Activated naive CD4-positive, alpha-beta T cell treated with anti-CD3 and anti-CD28 coated beads, Interleukin-2, amount 10 ng/mL, durations not matched to agents 7 days and 5 days (primary cell): ENCODE data around the gene LPCAT4.
A peak's percentile ranks its signal among the peaks of the same experiment; 100 is the strongest.
"Not testable (repeated sequence)": the region's sequence is repeated elsewhere in the genome, so short reads cannot be mapped to it uniquely, and the experiment has no call there.

Experiments
- CTCF ChIA-PET: fragments of 350-600 bp; sonication (Branson Sonifier 250); formaldehyde crosslinking; loops from one replicate; lab custom pipeline; 2021; ENCODE audit warnings: antibody characterized with exemption; lab: Charles Lee
- DNase-seq: peaks from one replicate; pipeline ENCODE4 v3.0.0-alpha.2; 2020
- H3K27ac Mint-ChIP-seq: one replicate; pipeline ENCODE4 v1.8.0; 2021; ENCODE audit warnings: mild to moderate bottlenecking, moderate library complexity, mixed read lengths
- H3K27me3 Mint-ChIP-seq: one replicate; pipeline ENCODE4 v1.8.0; 2021; ENCODE audit warnings: mild to moderate bottlenecking, mixed read lengths
- H3K36me3 Mint-ChIP-seq: one replicate; pipeline ENCODE4 v1.8.0; 2021; ENCODE audit warnings: mixed read lengths
- H3K4me1 Mint-ChIP-seq: one replicate; pipeline ENCODE4 v1.8.0; 2021; ENCODE audit warnings: mixed read lengths
- H3K4me3 Mint-ChIP-seq: one replicate; pipeline ENCODE4 v1.8.0; 2021; ENCODE audit warnings: mild to moderate bottlenecking, moderate library complexity, mixed read lengths
- H3K9me3 Mint-ChIP-seq: one replicate; pipeline ENCODE4 v1.8.0; 2021; ENCODE audit warnings: mixed read lengths

Gene LPCAT4, protein sequence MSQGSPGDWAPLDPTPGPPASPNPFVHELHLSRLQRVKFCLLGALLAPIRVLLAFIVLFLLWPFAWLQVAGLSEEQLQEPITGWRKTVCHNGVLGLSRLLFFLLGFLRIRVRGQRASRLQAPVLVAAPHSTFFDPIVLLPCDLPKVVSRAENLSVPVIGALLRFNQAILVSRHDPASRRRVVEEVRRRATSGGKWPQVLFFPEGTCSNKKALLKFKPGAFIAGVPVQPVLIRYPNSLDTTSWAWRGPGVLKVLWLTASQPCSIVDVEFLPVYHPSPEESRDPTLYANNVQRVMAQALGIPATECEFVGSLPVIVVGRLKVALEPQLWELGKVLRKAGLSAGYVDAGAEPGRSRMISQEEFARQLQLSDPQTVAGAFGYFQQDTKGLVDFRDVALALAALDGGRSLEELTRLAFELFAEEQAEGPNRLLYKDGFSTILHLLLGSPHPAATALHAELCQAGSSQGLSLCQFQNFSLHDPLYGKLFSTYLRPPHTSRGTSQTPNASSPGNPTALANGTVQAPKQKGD

DNA sequence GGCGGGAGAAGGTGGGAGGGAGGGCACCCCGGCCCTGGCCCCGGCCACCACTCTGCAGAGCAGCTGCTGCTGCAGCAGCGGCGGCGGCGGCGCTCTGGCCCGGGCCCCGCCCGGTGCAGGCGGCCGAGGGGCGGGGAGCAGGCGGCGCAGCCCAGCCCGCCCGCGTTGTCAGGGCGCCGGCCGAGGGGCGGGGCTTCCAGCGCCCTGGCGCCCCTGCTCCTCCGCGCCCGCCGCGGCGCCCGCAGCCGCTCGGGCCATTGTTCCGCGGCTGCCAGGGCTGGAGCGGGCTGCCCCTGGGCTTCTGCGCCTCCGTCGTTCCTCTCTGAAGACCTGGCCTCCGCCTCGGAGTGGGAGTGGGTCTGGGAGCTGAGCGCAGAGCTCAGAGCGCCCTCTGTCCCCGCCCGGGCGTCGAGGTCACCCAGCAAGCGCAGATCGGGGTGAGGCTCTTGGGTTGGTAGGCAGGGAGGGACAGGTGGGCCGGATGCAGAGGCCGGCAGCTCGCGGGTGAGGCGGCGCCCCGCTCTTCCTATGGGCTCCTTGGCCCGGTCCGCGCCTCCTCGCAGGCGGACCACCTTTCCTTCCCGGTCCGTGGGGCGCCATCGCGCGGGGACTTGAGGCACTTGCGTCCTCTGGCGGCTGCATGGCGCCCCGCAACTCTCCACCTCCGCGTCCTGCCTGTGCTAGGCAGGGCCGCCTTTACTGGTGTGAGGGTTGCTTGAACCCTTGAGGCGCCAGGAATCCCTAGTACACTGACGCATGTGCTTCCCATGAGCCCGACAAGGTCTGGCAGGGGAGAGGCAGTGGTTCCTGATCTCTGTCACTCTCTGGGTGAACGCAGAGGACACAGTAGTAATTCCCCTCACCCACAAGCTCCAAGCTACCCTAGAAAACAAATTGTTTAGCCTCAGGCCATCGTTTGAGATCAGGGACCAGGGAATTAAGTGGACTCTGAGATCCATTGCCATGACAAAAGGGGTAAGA lies at the start of gene LPCAT4:
LPCAT4 (minus strand) TSS at position 96 of the 981 bp plus-strand sequence. CDS start 96 bp downstream, outside the sequence.
- H3K27me3 Mint-ChIP-seq = no peaks in the 10 kb centered on the region
- H3K36me3 Mint-ChIP-seq = peaks cover 12% of the 10 kb centered on the region
- H3K4me3 Mint-ChIP-seq = peak within 1 kb of the TSS; percentile 88
- peak; percentile 95 for DNase-seq
- CTCF ChIA-PET = interaction anchor here (0.7 to 4.1 kb wide), 33 partner anchors 8 to 304 kb away, joined by 3 to 49 read pairs (median 5); partner anchors contain the start of genes GOLGA8B, KATNBL1, NOP10 and NUTM1
- H3K27ac Mint-ChIP-seq = peak within 1 kb of the TSS; percentile 96
- H3K4me1 Mint-ChIP-seq = peaks cover 57% of the 10 kb centered on the region
- H3K9me3 Mint-ChIP-seq = peaks cover 2% of the 10 kb centered on the region

- CTCF ChIA-PET, H3K4me3 Mint-ChIP-seq, H3K36me3 Mint-ChIP-seq, H3K27ac Mint-ChIP-seq, H3K9me3 Mint-ChIP-seq, H3K4me1 Mint-ChIP-seq, DNase-seq, H3K27me3 Mint-ChIP-seq: not testable (repeated sequence)
Observed at GRCh38 chr15:34409511-34409910, 42.5 kb upstream of the LPCAT4 start.

DNA sequence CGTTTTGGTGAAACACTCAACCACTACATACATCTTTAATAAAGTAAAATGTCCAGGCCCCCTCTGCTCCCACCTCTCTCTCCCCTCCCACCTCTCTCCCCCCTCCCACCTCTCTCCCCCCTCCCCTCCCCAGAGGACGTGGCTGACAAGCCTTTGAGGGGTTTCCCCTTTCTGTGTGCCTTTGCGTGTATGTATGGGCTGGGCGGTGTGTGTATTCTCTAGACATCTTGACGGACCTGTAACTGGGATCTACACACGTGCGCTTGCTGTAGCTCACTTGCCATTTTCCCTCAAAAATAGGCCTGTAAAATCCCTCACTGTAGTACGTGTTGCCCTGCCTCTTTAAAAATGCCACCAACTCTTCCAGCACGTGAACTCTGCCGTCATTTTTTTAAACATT lies 42.0 kb upstream of the LPCAT4 start:
- H3K4me1 Mint-ChIP-seq, DNase-seq, H3K9me3 Mint-ChIP-seq, CTCF ChIA-PET, H3K27me3 Mint-ChIP-seq, H3K4me3 Mint-ChIP-seq, H3K36me3 Mint-ChIP-seq, H3K27ac Mint-ChIP-seq: not testable (repeated sequence)

DNA sequence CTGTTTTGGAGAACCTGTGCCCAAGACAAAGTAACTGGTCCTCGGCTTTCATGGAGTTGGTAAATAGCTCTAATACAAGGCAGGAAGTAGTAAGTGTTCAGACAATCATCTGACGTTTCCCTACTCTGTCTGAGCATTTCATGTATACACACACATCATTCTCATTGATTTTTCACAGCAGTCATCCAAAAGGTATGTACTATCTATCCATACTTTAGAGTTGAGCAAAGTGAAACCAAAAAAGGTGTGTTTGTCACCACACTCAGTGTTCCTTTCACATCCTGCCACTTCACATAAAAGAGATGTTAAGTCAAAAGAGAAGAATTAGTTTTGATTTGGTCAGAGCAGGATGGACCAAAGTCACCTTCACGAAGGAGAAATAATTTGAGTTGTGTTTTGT lies 36.9 kb upstream of the LPCAT4 start:
- CTCF ChIA-PET, H3K36me3 Mint-ChIP-seq, H3K27ac Mint-ChIP-seq, H3K4me1 Mint-ChIP-seq, H3K4me3 Mint-ChIP-seq, H3K27me3 Mint-ChIP-seq, H3K9me3 Mint-ChIP-seq, DNase-seq: not testable (repeated sequence)

DNA sequence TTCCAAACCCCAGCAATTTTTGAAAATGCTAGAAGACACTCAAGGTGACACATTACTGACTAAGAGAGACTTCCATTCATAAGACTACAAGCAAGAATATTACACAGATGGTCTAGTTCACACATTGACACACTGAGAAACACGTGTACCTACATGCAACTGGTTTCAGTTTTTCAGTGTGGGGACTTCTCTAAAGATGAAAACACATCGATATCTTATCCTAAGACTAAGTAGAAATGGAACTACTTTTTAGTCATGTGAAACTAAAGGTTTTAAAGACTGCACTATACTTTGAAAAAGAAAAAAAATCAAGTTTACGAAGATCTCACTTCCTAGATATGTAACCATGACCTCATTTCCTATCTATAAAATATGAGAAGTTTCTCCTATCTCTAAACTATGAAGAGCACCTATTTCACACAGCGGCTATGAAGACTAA lies 36.2 kb upstream of the LPCAT4 start:
- CTCF ChIA-PET, H3K9me3 Mint-ChIP-seq, H3K4me1 Mint-ChIP-seq, H3K36me3 Mint-ChIP-seq, H3K27ac Mint-ChIP-seq, H3K4me3 Mint-ChIP-seq, DNase-seq, H3K27me3 Mint-ChIP-seq: not testable (repeated sequence)

DNA sequence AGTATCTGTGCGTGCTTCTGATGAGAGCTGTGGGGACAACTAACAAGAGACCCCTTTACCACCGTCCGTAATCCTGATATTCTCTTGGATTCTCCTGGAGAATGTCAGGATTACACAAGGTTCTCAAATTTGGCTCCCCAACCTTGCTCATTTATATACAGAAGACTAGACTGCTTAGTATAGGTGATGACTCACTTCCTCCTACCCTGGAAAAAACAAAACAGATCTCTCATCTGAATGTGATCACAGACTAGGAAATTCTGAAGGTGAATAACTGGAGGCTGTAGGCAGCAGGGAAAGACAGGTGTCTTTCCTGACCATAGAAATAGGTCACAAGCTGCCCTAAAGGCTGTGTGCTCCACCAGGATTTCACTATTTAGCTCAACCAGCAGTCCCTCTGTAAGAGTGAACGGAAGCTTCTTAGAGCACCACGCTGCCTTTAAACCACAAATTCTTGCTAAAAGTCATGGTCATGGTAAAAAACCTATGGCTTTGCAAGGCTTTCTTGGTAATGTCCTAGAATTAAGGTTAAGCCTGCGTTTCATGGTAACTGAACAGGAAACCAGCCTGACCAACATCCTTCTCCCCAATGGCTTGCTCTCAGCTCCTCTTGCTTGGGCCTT lies 30.8 kb upstream of the LPCAT4 start:
- H3K27ac Mint-ChIP-seq, H3K9me3 Mint-ChIP-seq, H3K36me3 Mint-ChIP-seq, H3K27me3 Mint-ChIP-seq, H3K4me3 Mint-ChIP-seq, H3K4me1 Mint-ChIP-seq, CTCF ChIA-PET: not testable (repeated sequence)
- DNase-seq = peak; percentile 20

DNA sequence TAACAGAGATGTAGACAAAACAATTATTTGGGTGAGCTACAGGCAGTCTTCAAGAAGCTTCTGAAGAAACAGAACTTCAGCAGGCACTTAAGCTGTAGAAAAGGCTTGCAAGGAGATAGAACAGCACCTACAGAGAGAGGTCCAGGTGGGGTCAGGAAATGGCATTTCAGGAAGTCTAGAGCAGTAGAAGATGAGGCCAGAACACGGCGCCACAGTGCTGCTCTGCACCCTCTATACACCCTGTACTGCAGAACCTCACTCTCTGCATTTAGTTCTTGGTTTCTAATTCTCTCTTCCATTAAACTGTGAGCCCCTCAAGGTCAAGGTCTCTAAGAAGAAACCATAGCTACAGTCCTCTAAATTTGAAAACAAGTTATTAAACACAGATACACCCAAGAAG lies 26.0 kb upstream of the LPCAT4 start:
- H3K9me3 Mint-ChIP-seq, H3K36me3 Mint-ChIP-seq, H3K4me1 Mint-ChIP-seq, DNase-seq, H3K27me3 Mint-ChIP-seq, H3K27ac Mint-ChIP-seq, H3K4me3 Mint-ChIP-seq, CTCF ChIA-PET: not testable (repeated sequence)

- H3K4me1 Mint-ChIP-seq, H3K9me3 Mint-ChIP-seq, H3K4me3 Mint-ChIP-seq, H3K36me3 Mint-ChIP-seq, H3K27me3 Mint-ChIP-seq, CTCF ChIA-PET, H3K27ac Mint-ChIP-seq, DNase-seq: not testable (repeated sequence)
Observed at GRCh38 chr15:34389594-34390086, 22.6 kb upstream of the LPCAT4 start.

GRCh38 chr15:34381829-34382521 lies 15.0 kb upstream of the LPCAT4 start:
- H3K27ac Mint-ChIP-seq, H3K4me3 Mint-ChIP-seq, CTCF ChIA-PET, H3K27me3 Mint-ChIP-seq, H3K9me3 Mint-ChIP-seq, H3K36me3 Mint-ChIP-seq, DNase-seq, H3K4me1 Mint-ChIP-seq: not testable (repeated sequence)

DNA sequence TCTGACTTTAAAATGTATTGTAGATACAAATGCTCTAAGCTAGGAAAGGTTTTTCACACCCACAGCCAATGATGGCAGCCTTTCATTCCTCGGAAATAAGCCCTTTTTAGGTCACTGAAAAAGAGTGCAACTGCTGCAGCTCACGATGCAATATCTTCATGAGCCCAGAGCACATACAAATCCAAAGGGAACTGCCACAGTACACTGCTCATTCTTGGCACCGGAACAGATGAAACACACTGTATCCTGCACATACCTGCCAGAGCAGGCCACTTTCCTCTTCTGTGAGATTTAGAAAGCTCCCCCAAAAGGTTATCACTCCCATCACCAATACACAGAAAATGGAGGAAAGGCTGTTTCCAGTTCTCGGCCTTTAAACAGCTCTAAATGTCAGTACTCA lies 13.5 kb upstream of the LPCAT4 start:
- H3K27me3 Mint-ChIP-seq, CTCF ChIA-PET, H3K4me3 Mint-ChIP-seq, H3K27ac Mint-ChIP-seq, DNase-seq, H3K36me3 Mint-ChIP-seq, H3K4me1 Mint-ChIP-seq, H3K9me3 Mint-ChIP-seq: not testable (repeated sequence)

- Mint-ChIP-seq H3K9me3 (no peaks in the 10 kb centered on the region), H3K4me3 (no peak overlapping the region), H3K36me3 (peaks cover 2% of the 10 kb centered on the region), H3K27me3 (no peaks in the 10 kb centered on the region), H3K4me1 (no peaks in the 10 kb centered on the region), H3K27ac (no peak overlapping the region)
- CTCF ChIA-PET = interaction anchor here (1.0 kb wide), 1 partner anchor 9 kb away, joined by 3 read pairs; no protein-coding TSS in a partner anchor
- no peak for DNase-seq
Observed at GRCh38 chr15:34376856-34377255, 9.9 kb upstream of the LPCAT4 start.

- H3K4me3 Mint-ChIP-seq, H3K4me1 Mint-ChIP-seq, DNase-seq, H3K27me3 Mint-ChIP-seq, H3K9me3 Mint-ChIP-seq, H3K36me3 Mint-ChIP-seq, H3K27ac Mint-ChIP-seq: not testable (repeated sequence)
- CTCF ChIA-PET = interaction anchor here (1.0 kb wide), 1 partner anchor 212 kb away, joined by 4 read pairs; no protein-coding TSS in a partner anchor
Observed at GRCh38 chr15:34375541-34375940, 8.5 kb upstream of the LPCAT4 start.

GRCh38 chr15:34374816-34375215 lies 7.8 kb upstream of the LPCAT4 start:
- H3K4me1 Mint-ChIP-seq = peaks cover 9% of the 10 kb centered on the region
- peaks cover 2% of the 10 kb centered on the region for H3K9me3 Mint-ChIP-seq
- H3K27ac Mint-ChIP-seq = no peak overlapping the region
- CTCF ChIA-PET = no interaction called here
- no peaks in the 10 kb centered on the region for H3K27me3 Mint-ChIP-seq
- no peak overlapping the region for H3K4me3 Mint-ChIP-seq
- H3K36me3 Mint-ChIP-seq = peaks cover 2% of the 10 kb centered on the region
- no peak for DNase-seq
